K562 (cell line): Measurements from ENCODE around the gene GDAP1L1. TPM values are rescaled to one million over a fixed set of nuclear protein-coding genes. Genes with fewer than 3 reads are reported as not detected.
A peak's percentile ranks its signal among the peaks of the same experiment; 100 is the strongest.

Source experiments
- BHLHE40 ChIP-seq: IDR thresholded peaks from 2 replicates; pipeline ENCODE4 v1.6.1; 2011; ENCODE audit warnings: low read length, improper control_type of control experiment
- CTCF ChIP-seq, 3 experiments: IDR thresholded peaks in 2 of 3; conservative IDR thresholded peaks in 1 of 3; 2 replicates each; pipeline ENCODE4 v1.5.1; 2011 to 2012; ENCODE audit warnings: low read length in 3 of 3, mild to moderate bottlenecking in 3 of 3, control low read depth in 2 of 3, improper control_type of control experiment in 1 of 3, inconsistent platforms in 1 of 3, low read depth in 1 of 3, mixed read lengths in 1 of 3, moderate library complexity in 1 of 3; ENCODE audit not compliant: insufficient read depth in 2 of 3
- HMBOX1 ChIP-seq: sonication (generic); IDR thresholded peaks from 2 replicates; pipeline ENCODE4 v1.6.1; 2016
- SMC3 ChIP-seq: conservative IDR thresholded peaks from 2 replicates; pipeline ENCODE4 v1.6.1; 2011; ENCODE audit warnings: low read depth, low read length, improper control_type of control experiment; ENCODE audit not compliant: insufficient read depth
- SRSF9 ChIP-seq: fragments of 200-400 bp; formaldehyde crosslinking; IDR thresholded peaks from 2 replicates; pipeline ENCODE4 v1.6.1; 2017; ENCODE audit warnings: low read depth, low read length, borderline replicate concordance
- polyA plus RNA-seq, 8 experiments: library from polyadenylated mRNA; depleted of rRNA in 4 of 8; stranded (reverse) in 5 of 8; unstranded in 3 of 8; fragments of >200 nt; fragmentation: Nextera tagmentation in 2 of 8; fragmentation: Illumina TruSeq in 1 of 8; extraction: Ambion mirVana in 2 of 8; extraction: Trizol in 1 of 8; gene quantifications; 2 replicates each; pipeline versions ENCODE4 v1.2.1 to v1.2.3, GENCODE V29; 2011 to 2014; ENCODE audit warnings: inconsistent platforms in 1 of 8, missing spikeins in 1 of 8
- total RNA-seq, 7 experiments: library from RNA; depleted of rRNA in 6 of 7; stranded (reverse); fragments of >200 nt in 6 of 7; fragmentation: Illumina TruSeq in 2 of 7; extraction: Trizol in 2 of 7; gene quantifications; 2 replicates each; pipeline versions ENCODE4 v1.2.1 to v1.2.3, GENCODE V29; 2011 to 2021; ENCODE audit warnings: low replicate concordance in 1 of 7

Gene GDAP1L1
- total and polyA plus RNA-seq, 9 of the 15 experiments (the other 6 are each of a cell fraction or from before 2014, with no cell fraction given) = 0.06 to 0.40 (median 0.19) TPM; not detected in 5

- TF ChIP-seq CTCF (IDR thresholded peaks at IDR 0.05 in 2 of 3, conservative IDR thresholded peaks at IDR 0.05 in 1 of 3; ENCODE audit: insufficient read depth in 2 of 3, low read depth in 1 of 3, low read length in 3 of 3) = peak; percentile 85 to 89 (median 89)
- peak; percentile 69; the same call in 1 of the 2 replicates for TF ChIP-seq HMBOX1
- peak; percentile 61 for TF ChIP-seq BHLHE40
- TF ChIP-seq SMC3 = peak; percentile 66
- no peak for TF ChIP-seq SRSF9
Observed at GRCh38 chr20:44215125-44215524, 32.0 kb upstream of the GDAP1L1 start (continued).
